Chondrocyte (in vitro differentiated cells): ENCODE data around the gene ADAP2. TPM values are rescaled to one million over a fixed set of nuclear protein-coding genes. Genes with fewer than 3 reads are reported as not detected.

Experiments
- DNase-seq: peaks from one replicate; pipeline ENCODE4 v3.0.0; 2021; ENCODE audit warnings: mixed read lengths, low spot score
- H3K27ac Mint-ChIP-seq: one replicate; pipeline ENCODE4 v1.8.0; 2021; ENCODE audit warnings: mild to moderate bottlenecking, moderate library complexity, mixed read lengths; ENCODE audit not compliant: unreplicated experiment
- H3K27me3 Mint-ChIP-seq: 2 replicates; pipeline ENCODE4 v1.8.0; 2021; ENCODE audit warnings: low read depth, mixed read lengths
- H3K36me3 Mint-ChIP-seq: 2 replicates; pipeline ENCODE4 v1.8.0; 2021; ENCODE audit warnings: low read depth, mixed read lengths
- H3K4me1 Mint-ChIP-seq: 2 replicates; pipeline ENCODE4 v1.8.0; 2021; ENCODE audit warnings: low read depth, mild to moderate bottlenecking, mixed read lengths
- H3K4me3 Mint-ChIP-seq: one replicate; pipeline ENCODE4 v1.8.0; 2021; ENCODE audit warnings: mild to moderate bottlenecking, moderate library complexity, mixed read lengths; ENCODE audit not compliant: unreplicated experiment
- H3K9me3 Mint-ChIP-seq: 2 replicates; pipeline ENCODE4 v1.8.0; 2021; ENCODE audit warnings: low read depth, mixed read lengths
- CTCF ChIP-seq: fragments of 200-600 bp; sonication (generic); IDR thresholded peaks from 2 replicates; pipeline ENCODE4 v1.5.0; 2021; ENCODE audit warnings: antibody characterized with exemption, mild to moderate bottlenecking, moderate library complexity
- total RNA-seq: library from RNA; stranded (reverse); gene quantifications from 3 replicates; pipeline ENCODE4 v1.2.1, GENCODE V29; 2021

ADAP2 gene
- total RNA-seq, 1 donor from 2014 or later = 0.32 TPM

GRCh38 chr17:30982855-30983254 is 61.1 kb downstream of the ADAP2 start:
- H3K36me3 Mint-ChIP-seq = peaks cover 15% of the 10 kb centered on the region
- no peak for DNase-seq
- H3K27me3 Mint-ChIP-seq = no peaks in the 10 kb centered on the region
- H3K27ac Mint-ChIP-seq = no peak overlapping the region
- H3K4me1 Mint-ChIP-seq = no peaks in the 10 kb centered on the region
- no peak overlapping the region for H3K4me3 Mint-ChIP-seq
- H3K9me3 Mint-ChIP-seq = no peaks in the 10 kb centered on the region
- no peak for TF ChIP-seq CTCF

DNA sequence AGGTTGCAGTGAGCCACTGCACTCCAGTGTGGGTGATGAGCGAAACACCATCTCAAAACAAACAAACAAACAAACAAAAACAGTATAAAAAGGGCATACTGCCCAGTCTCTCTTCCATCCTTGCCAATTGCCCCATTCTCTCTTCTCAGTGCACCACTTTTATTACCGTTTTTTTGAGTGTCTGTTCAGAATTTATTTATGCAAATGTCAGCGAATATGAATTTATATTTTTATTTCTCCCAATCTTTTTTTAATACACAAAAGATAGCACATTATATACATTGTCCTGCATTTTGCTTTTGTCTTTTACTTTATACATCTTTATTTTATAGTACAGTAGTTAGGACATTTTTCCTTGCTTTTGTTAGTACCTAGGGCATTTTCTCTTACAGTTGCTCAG is 68.7 kb downstream of the ADAP2 start:
- DNase-seq = no peak
- no peaks in the 10 kb centered on the region for H3K9me3 Mint-ChIP-seq
- no peak overlapping the region for H3K4me3 Mint-ChIP-seq
- no peaks in the 10 kb centered on the region for H3K27me3 Mint-ChIP-seq
- H3K4me1 Mint-ChIP-seq = no peaks in the 10 kb centered on the region
- no peak for TF ChIP-seq CTCF
- no peak overlapping the region for H3K27ac Mint-ChIP-seq
- H3K36me3 Mint-ChIP-seq = peaks cover 14% of the 10 kb centered on the region

- TF ChIP-seq CTCF = peak; percentile 11
- no peak overlapping the region for H3K27ac Mint-ChIP-seq
- no peaks in the 10 kb centered on the region for H3K27me3 Mint-ChIP-seq
- no peaks in the 10 kb centered on the region for H3K9me3 Mint-ChIP-seq
- H3K36me3 Mint-ChIP-seq = peaks cover 15% of the 10 kb centered on the region
- DNase-seq = no peak
- H3K4me3 Mint-ChIP-seq = no peak overlapping the region
- H3K4me1 Mint-ChIP-seq = no peaks in the 10 kb centered on the region
Observed at GRCh38 chr17:30992551-30992950, 70.8 kb downstream of the ADAP2 start.

GRCh38 chr17:30995347-30995746 is 73.6 kb downstream of the ADAP2 start:
- Mint-ChIP-seq H3K36me3 (peaks cover 22% of the 10 kb centered on the region), H3K9me3 (no peaks in the 10 kb centered on the region), H3K27me3 (no peaks in the 10 kb centered on the region), H3K4me1 (no peaks in the 10 kb centered on the region), H3K27ac (no peak overlapping the region), H3K4me3 (no peak overlapping the region)
- no peak for DNase-seq
- TF ChIP-seq CTCF = no peak

DNA sequence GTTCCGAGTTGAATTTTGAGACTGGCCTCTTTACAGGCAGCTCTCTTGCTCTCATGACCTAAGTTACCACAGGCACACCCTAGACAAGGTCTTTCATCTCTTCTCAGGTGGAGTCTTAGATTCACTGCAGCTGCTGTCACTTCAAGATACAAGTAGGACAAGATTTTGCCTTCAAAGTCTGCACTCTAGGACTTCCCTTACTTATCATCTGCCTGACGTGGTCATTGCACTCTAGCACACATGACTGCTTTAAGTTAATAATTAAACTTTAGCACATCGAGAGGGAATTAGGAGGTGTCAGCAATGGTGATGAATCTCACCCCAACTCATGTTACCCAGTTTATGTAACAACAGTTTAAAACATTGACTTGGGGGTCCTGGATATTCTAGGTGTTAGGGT is 74.7 kb downstream of the ADAP2 start:
- no peaks in the 10 kb centered on the region for H3K27me3 Mint-ChIP-seq
- H3K4me3 Mint-ChIP-seq = no peak overlapping the region
- no peaks in the 10 kb centered on the region for H3K9me3 Mint-ChIP-seq
- H3K4me1 Mint-ChIP-seq = no peaks in the 10 kb centered on the region
- no peak for TF ChIP-seq CTCF
- H3K36me3 Mint-ChIP-seq = peaks cover 23% of the 10 kb centered on the region
- no peak for DNase-seq
- no peak overlapping the region for H3K27ac Mint-ChIP-seq
